H9 (cell line): ENCODE results near the gene LMO4. TPM values are rescaled to one million over a fixed set of nuclear protein-coding genes. Genes with fewer than 3 reads are reported as not detected.

Source experiments
- DNase-seq: peaks from one replicate; pipeline ENCODE4 v3.0.0-alpha.2; 2017
- H2AFZ ChIP-seq: one replicate; pipeline ENCODE4 v1.6.1; 2013; ENCODE audit warnings: mild to moderate bottlenecking, low read length, control low read depth, moderate library complexity
- H2AK5ac ChIP-seq: 2 replicates; pipeline ENCODE4 v1.6.1; 2013; ENCODE audit warnings: low read length, control low read depth, mixed read lengths; ENCODE audit not compliant: insufficient read length
- H2BK120ac ChIP-seq: one replicate; pipeline ENCODE4 v1.6.1; 2013; ENCODE audit warnings: low read depth, mild to moderate bottlenecking, low read length, control low read depth, inconsistent platforms; ENCODE audit not compliant: poor library complexity, severe bottlenecking
- H2BK12ac ChIP-seq: 2 replicates; pipeline ENCODE4 v1.6.1; 2013; ENCODE audit warnings: low read length, control low read depth, mixed read lengths, low read depth; ENCODE audit not compliant: insufficient read length
- H2BK15ac ChIP-seq: 2 replicates; pipeline ENCODE4 v1.6.1; 2013; ENCODE audit warnings: low read depth, low read length, control low read depth
- H2BK20ac ChIP-seq: one replicate; pipeline ENCODE4 v1.6.1; 2013; ENCODE audit warnings: low read depth, mild to moderate bottlenecking, low read length, control low read depth, inconsistent platforms; ENCODE audit not compliant: poor library complexity, severe bottlenecking
- H2BK5ac ChIP-seq: 2 replicates; pipeline ENCODE4 v1.6.1; 2013; ENCODE audit warnings: low read length, control low read depth, mixed read lengths; ENCODE audit not compliant: insufficient read length
- H3K14ac ChIP-seq: 2 replicates; pipeline ENCODE4 v1.6.1; 2013; ENCODE audit warnings: low read length, control low read depth; ENCODE audit not compliant: insufficient read depth
- H3K18ac ChIP-seq: 2 replicates; pipeline ENCODE4 v1.6.1; 2013; ENCODE audit warnings: low read depth, mild to moderate bottlenecking, mixed read lengths, low read length, control low read depth; ENCODE audit not compliant: insufficient read length
- H3K23ac ChIP-seq: 2 replicates; pipeline ENCODE4 v1.6.1; 2013; ENCODE audit warnings: low read length, control low read depth, mixed read lengths, low read depth; ENCODE audit not compliant: insufficient read length
- H3K23me2 ChIP-seq: 2 replicates; pipeline ENCODE4 v1.6.1; 2013; ENCODE audit warnings: low read depth, mild to moderate bottlenecking, mixed read lengths, low read length, control low read depth; ENCODE audit not compliant: insufficient read length, poor library complexity, severe bottlenecking
- H3K27ac ChIP-seq: 2 replicates; pipeline ENCODE4 v1.5.1; 2013; ENCODE audit warnings: low read length, control low read depth, mixed read lengths, low read depth; ENCODE audit not compliant: insufficient read length
- H3K27me3 ChIP-seq: 2 replicates; pipeline ENCODE4 v1.6.1; 2013; ENCODE audit warnings: low read length, control low read depth, inconsistent platforms; ENCODE audit not compliant: insufficient read depth
- H3K4ac ChIP-seq: 2 replicates; pipeline ENCODE4 v1.6.1; 2013; ENCODE audit warnings: low read depth, mild to moderate bottlenecking, control low read depth, inconsistent platforms, low read length, moderate library complexity
- H3K4me1 ChIP-seq: 2 replicates; pipeline ENCODE4 v1.6.1; 2013; ENCODE audit warnings: low read length, control low read depth, inconsistent platforms; ENCODE audit not compliant: insufficient read depth
- H3K4me2 ChIP-seq: 2 replicates; pipeline ENCODE4 v1.6.1; 2013; ENCODE audit warnings: low read length, control low read depth, mixed read lengths; ENCODE audit not compliant: insufficient read length, insufficient read depth
- H3K56ac ChIP-seq: 2 replicates; pipeline ENCODE4 v1.6.1; 2013; ENCODE audit warnings: low read depth, mild to moderate bottlenecking, mixed read lengths, low read length, control low read depth; ENCODE audit not compliant: insufficient read length
- H3K79me1 ChIP-seq: 2 replicates; pipeline ENCODE4 v1.6.1; 2013; ENCODE audit warnings: low read depth, mild to moderate bottlenecking, moderate library complexity, low read length, control low read depth, inconsistent platforms; ENCODE audit not compliant: insufficient read depth, poor library complexity, severe bottlenecking
- H3K79me2 ChIP-seq: 2 replicates; pipeline ENCODE4 v1.6.1; 2013; ENCODE audit warnings: low read length, control low read depth, inconsistent platforms; ENCODE audit not compliant: insufficient read depth
- H3K9ac ChIP-seq: 2 replicates; pipeline ENCODE4 v1.6.1; 2013; ENCODE audit warnings: low read length, control low read depth, mixed read lengths; ENCODE audit not compliant: insufficient read length; ENCODE audit errors: extremely low read depth
- H3K9me3 ChIP-seq: one replicate; pipeline ENCODE4 v1.6.1; 2013; ENCODE audit warnings: low read depth, low read length, inconsistent platforms; ENCODE audit not compliant: control insufficient read depth
- H3T11ph ChIP-seq: one replicate; pipeline ENCODE4 v1.6.1; 2013; ENCODE audit warnings: mild to moderate bottlenecking, low read length, control low read depth, inconsistent platforms
- H4K20me1 ChIP-seq: one replicate; pipeline ENCODE4 v1.6.1; 2013; ENCODE audit not compliant: control insufficient read depth, insufficient read length, insufficient read depth
- H4K5ac ChIP-seq: 2 replicates; pipeline ENCODE4 v1.6.1; 2013; ENCODE audit warnings: low read depth, mild to moderate bottlenecking, mixed read lengths, low read length, control low read depth; ENCODE audit not compliant: insufficient read length
- H4K8ac ChIP-seq: replicated peaks from 2 replicates; pipeline ENCODE4 v1.6.1; 2013; ENCODE audit warnings: low read length, control low read depth, mixed read lengths, low read depth; ENCODE audit not compliant: insufficient read length
- H4K91ac ChIP-seq: 2 replicates; pipeline ENCODE4 v1.6.1; 2013; ENCODE audit warnings: low read depth, mild to moderate bottlenecking, moderate library complexity, mixed read lengths, low read length, control low read depth; ENCODE audit not compliant: insufficient read length
- H3K27ac Mint-ChIP-seq, 3 experiments: 2 replicates in 2 of 3; 3 replicates in 1 of 3; pipeline ENCODE4 v1.8.0; 2020 to 2021; ENCODE audit warnings: mixed read lengths in 3 of 3, mild to moderate bottlenecking in 1 of 3, moderate library complexity in 1 of 3
- H3K27me3 Mint-ChIP-seq: 2 replicates; pipeline ENCODE4 v1.8.0; 2021; ENCODE audit warnings: low read depth, mild to moderate bottlenecking, moderate library complexity, mixed read lengths
- H3K36me3 Mint-ChIP-seq, 3 experiments: 2 replicates in 2 of 3; 3 replicates in 1 of 3; pipeline ENCODE4 v1.8.0; 2020 to 2021; ENCODE audit warnings: low read depth in 3 of 3, mixed read lengths in 3 of 3; ENCODE audit not compliant: insufficient read depth in 1 of 3
- H3K4me1 Mint-ChIP-seq, 2 experiments: 2 replicates each; pipeline ENCODE4 v1.8.0; 2020; ENCODE audit warnings: mixed read lengths in 2 of 2
- H3K4me3 Mint-ChIP-seq, 2 experiments: 2 replicates in 1 of 2; 3 replicates in 1 of 2; pipeline ENCODE4 v1.8.0; 2020 to 2021; ENCODE audit warnings: mild to moderate bottlenecking in 2 of 2, mixed read lengths in 2 of 2, moderate library complexity in 1 of 2
- H3K9me3 Mint-ChIP-seq, 2 experiments: 2 replicates in 1 of 2; 3 replicates in 1 of 2; pipeline ENCODE4 v1.8.0; 2020; ENCODE audit warnings: mild to moderate bottlenecking in 2 of 2, mixed read lengths in 2 of 2, moderate library complexity in 1 of 2
- WGBS: extraction: QIAGEN DNeasy Blood & Tissue Kit; methylation state at CpG from one replicate; pipeline ENCODE4 v1.1.7; 2013; ENCODE audit warnings: missing lambda C conversion rate, low lambda C conversion rate, mixed read lengths; ENCODE audit not compliant: insufficient read length; ENCODE audit errors: extremely low coverage; 5-methylcytosine and 5-hydroxymethylcytosine counted together
- total RNA-seq: library from RNA; stranded (reverse); gene quantifications from 2 replicates; pipeline ENCODE4 v1.2.1, GENCODE V29; 2021
- TF ChIP-seq, protein P1 (sequence below): fragments of 200-600 bp; sonication (generic); conservative IDR thresholded peaks from 3 replicates; pipeline ENCODE4 v1.8.0; 2021; ENCODE audit warnings: antibody characterized with exemption, mild to moderate bottlenecking

LMO4 gene
- total RNA-seq, 1 experiment from 2014 or later, result 64.9 TPM

DNA sequence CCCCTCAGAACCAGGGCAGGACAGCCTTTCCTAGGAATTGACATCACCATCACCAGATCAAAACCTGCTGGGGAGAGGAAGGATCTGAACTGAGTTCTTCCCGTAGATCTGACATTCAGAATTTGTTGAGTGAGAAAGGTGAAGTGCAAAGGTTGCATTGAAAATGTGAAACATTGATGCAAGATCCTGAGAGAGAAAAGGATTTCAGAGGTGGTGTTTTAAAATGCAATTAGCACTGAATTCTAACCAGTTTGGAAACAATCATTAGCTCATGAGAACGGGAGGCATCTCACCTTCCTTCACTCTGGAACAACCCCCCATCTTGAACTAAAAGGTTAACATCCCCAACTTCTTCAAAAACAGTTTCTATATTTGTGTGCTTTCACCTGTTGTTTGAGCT, 20.4 kb downstream of the LMO4 start:
- H3T11ph ChIP-seq, result no peak overlapping the region
- H4K5ac ChIP-seq, result no peak overlapping the region
- no CpG with 5 or more reads among the region's 2 CpGs for WGBS

More for the DNA sequence above, 20.4 kb downstream of the LMO4 start:
- H4K20me1 ChIP-seq, result no peaks in the 10 kb centered on the region
- H3K79me1 ChIP-seq, result no peaks in the 10 kb centered on the region
- H3K4ac ChIP-seq, result no peak overlapping the region
- H2AK5ac ChIP-seq, result no peak overlapping the region
- H4K8ac ChIP-seq, result no peak overlapping the region
- H2BK12ac ChIP-seq, result no peak overlapping the region
- no peak overlapping the region for H3K27ac ChIP-seq
- TF ChIP-seq, protein P1, sequence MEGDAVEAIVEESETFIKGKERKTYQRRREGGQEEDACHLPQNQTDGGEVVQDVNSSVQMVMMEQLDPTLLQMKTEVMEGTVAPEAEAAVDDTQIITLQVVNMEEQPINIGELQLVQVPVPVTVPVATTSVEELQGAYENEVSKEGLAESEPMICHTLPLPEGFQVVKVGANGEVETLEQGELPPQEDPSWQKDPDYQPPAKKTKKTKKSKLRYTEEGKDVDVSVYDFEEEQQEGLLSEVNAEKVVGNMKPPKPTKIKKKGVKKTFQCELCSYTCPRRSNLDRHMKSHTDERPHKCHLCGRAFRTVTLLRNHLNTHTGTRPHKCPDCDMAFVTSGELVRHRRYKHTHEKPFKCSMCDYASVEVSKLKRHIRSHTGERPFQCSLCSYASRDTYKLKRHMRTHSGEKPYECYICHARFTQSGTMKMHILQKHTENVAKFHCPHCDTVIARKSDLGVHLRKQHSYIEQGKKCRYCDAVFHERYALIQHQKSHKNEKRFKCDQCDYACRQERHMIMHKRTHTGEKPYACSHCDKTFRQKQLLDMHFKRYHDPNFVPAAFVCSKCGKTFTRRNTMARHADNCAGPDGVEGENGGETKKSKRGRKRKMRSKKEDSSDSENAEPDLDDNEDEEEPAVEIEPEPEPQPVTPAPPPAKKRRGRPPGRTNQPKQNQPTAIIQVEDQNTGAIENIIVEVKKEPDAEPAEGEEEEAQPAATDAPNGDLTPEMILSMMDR, result no peak
- no peak overlapping the region for H2AFZ ChIP-seq
- no peak overlapping the region for H2BK5ac ChIP-seq
- H3K23ac ChIP-seq, result no peak overlapping the region
- H2BK120ac ChIP-seq, result no peak overlapping the region
- H4K91ac ChIP-seq, result no peak overlapping the region
- no peaks in the 10 kb centered on the region; the same call in 1 of the 2 replicates for H3K27me3 ChIP-seq
- DNase-seq, result no peak
- no peaks in the 10 kb centered on the region; the same call in 1 of the 2 replicates for H3K4me1 ChIP-seq
- Mint-ChIP-seq H3K36me3 (peaks cover 7 to 19% (median 12%) of the 10 kb centered on the region in 3 experiments; a peak in 6 of 7 replicates), H3K4me3 (no peak overlapping the region), H3K9me3 (no peaks in the 10 kb centered on the region), H3K4me1 (peaks cover 24 to 31% of the 10 kb centered on the region in 2 experiments), H3K27me3 (no peaks in the 10 kb centered on the region), H3K27ac (peak overlapping the region in 2 of 3 experiments; percentile 24 to 49; a peak in 1 of 7 replicates)
- H2BK20ac ChIP-seq, result no peak overlapping the region
- no peaks in the 10 kb centered on the region for H3K9me3 ChIP-seq
- H3K4me2 ChIP-seq, result no peak overlapping the region
- no peak overlapping the region for H2BK15ac ChIP-seq
- H3K23me2 ChIP-seq, result no peaks in the 10 kb centered on the region
- H3K79me2 ChIP-seq, result no peaks in the 10 kb centered on the region
- no peak overlapping the region for H3K14ac ChIP-seq
- H3K9ac ChIP-seq, result no peak overlapping the region
- no peak overlapping the region for H3K56ac ChIP-seq
- no peak overlapping the region for H3K18ac ChIP-seq
